HL-60 (cell line): ENCODE results near the gene PTPRC.

ENCODE experiments used
- DNase-seq, 2 experiments: peaks; one replicate each; pipeline ENCODE4 v3.0.0-alpha.2; 2010 to 2020; ENCODE audit warnings: low read depth in 1 of 2, low spot score in 1 of 2
- H3K27ac ChIP-seq: fragments of 250-450 bp; sonication (Bioruptor Pico); replicated peaks from 2 replicates; pipeline ENCODE4 v1.5.1; 2020; ENCODE audit warnings: mild to moderate bottlenecking, moderate library complexity
- H3K27me3 ChIP-seq: fragments of 250-450 bp; sonication (Bioruptor Pico); 2 replicates; pipeline ENCODE4 v1.5.1; 2021; ENCODE audit warnings: mild to moderate bottlenecking, moderate library complexity; ENCODE audit not compliant: insufficient read depth, poor library complexity, severe bottlenecking
- H3K4me3 ChIP-seq: replicated peaks from 2 replicates; pipeline ENCODE4 v1.5.1; 2011; ENCODE audit warnings: mild to moderate bottlenecking, control low read depth, low read length; ENCODE audit not compliant: insufficient read depth
- CTCF ChIP-seq: IDR thresholded peaks from one replicate; pipeline ENCODE4 v1.5.1; 2011; ENCODE audit warnings: low read length, control low read depth, inconsistent platforms; ENCODE audit not compliant: insufficient read depth
- GABPA ChIP-seq: IDR thresholded peaks from 2 replicates; pipeline ENCODE4 v1.6.1; 2012; ENCODE audit warnings: low read depth
- POLR2AphosphoS5 ChIP-seq: IDR thresholded peaks from 2 replicates; pipeline ENCODE4 v1.6.1; 2012; ENCODE audit warnings: low read depth
- SPI1 ChIP-seq: IDR thresholded peaks from 2 replicates; pipeline ENCODE4 v1.6.1; 2012; ENCODE audit warnings: low read depth, mild to moderate bottlenecking, borderline replicate concordance
- TF ChIP-seq, protein P1 (sequence below): IDR thresholded peaks from 2 replicates; pipeline ENCODE4 v1.6.1; 2012; ENCODE audit warnings: low read depth; ENCODE audit not compliant: insufficient replicate concordance

The PTPRC gene

DNA sequence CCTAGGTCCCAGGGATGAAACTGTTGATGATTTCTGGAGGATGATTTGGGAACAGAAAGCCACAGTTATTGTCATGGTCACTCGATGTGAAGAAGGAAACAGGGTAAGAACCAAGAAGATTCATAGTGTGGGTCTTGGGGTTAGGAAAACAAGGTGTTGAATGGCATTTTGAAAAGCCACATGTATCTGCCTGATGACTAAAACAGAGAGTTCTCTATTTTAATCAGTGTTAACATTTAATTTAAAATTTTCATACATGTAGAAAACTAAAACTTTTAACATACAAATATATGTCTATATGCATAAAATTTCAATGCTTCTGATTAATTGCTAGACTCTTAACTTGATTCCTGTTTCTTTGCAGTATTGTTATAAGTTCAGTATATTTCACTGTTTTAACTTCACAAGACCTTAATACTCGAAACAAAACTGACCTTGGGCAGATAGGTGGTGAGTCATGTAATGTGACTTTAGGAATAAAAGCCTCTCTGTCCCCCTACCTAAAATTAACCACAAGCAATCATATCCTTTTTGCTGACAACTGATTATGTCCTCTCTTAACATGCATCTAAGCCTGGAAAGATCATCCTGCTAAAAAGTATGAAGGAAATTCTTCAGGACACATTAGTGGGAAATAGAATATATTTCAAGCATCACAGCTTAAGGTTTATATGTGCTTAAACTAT, 95.6 kb downstream of the PTPRC start:
- Histone ChIP-seq H3K27ac (no peak overlapping the region), H3K4me3 (no peak overlapping the region), H3K27me3 (no peaks in the 10 kb centered on the region)
- TF ChIP-seq CTCF: no peak
- no peak for TF ChIP-seq GABPA
- TF ChIP-seq, protein P1, sequence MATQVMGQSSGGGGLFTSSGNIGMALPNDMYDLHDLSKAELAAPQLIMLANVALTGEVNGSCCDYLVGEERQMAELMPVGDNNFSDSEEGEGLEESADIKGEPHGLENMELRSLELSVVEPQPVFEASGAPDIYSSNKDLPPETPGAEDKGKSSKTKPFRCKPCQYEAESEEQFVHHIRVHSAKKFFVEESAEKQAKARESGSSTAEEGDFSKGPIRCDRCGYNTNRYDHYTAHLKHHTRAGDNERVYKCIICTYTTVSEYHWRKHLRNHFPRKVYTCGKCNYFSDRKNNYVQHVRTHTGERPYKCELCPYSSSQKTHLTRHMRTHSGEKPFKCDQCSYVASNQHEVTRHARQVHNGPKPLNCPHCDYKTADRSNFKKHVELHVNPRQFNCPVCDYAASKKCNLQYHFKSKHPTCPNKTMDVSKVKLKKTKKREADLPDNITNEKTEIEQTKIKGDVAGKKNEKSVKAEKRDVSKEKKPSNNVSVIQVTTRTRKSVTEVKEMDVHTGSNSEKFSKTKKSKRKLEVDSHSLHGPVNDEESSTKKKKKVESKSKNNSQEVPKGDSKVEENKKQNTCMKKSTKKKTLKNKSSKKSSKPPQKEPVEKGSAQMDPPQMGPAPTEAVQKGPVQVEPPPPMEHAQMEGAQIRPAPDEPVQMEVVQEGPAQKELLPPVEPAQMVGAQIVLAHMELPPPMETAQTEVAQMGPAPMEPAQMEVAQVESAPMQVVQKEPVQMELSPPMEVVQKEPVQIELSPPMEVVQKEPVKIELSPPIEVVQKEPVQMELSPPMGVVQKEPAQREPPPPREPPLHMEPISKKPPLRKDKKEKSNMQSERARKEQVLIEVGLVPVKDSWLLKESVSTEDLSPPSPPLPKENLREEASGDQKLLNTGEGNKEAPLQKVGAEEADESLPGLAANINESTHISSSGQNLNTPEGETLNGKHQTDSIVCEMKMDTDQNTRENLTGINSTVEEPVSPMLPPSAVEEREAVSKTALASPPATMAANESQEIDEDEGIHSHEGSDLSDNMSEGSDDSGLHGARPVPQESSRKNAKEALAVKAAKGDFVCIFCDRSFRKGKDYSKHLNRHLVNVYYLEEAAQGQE: no peak
- TF ChIP-seq POLR2AphosphoS5: no peak
- no peak for TF ChIP-seq SPI1
- no peak for DNase-seq

DNA sequence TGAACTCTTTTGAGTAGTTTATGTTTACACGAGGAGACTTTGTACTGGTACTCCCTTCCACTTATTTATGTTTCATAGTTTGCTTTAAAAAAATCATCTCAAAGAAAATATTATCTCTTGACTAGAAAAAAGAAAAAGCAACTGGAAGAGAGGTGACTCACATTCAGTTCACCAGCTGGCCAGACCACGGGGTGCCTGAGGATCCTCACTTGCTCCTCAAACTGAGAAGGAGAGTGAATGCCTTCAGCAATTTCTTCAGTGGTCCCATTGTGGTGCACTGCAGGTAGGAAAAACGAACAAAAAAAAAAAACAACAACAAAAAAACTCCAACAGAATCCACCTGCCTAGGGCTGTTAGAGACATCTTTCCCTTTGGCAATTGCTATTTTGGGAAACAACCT, 102.9 kb downstream of the PTPRC start:
- no peak overlapping the region for H3K27ac ChIP-seq
- no peak overlapping the region for H3K4me3 ChIP-seq
- H3K27me3 ChIP-seq: no peaks in the 10 kb centered on the region
- TF ChIP-seq SPI1 (no peak), GABPA (no peak), POLR2AphosphoS5 (no peak), CTCF (no peak)
- TF ChIP-seq, protein P1: no peak
- DNase-seq: no peak

DNA sequence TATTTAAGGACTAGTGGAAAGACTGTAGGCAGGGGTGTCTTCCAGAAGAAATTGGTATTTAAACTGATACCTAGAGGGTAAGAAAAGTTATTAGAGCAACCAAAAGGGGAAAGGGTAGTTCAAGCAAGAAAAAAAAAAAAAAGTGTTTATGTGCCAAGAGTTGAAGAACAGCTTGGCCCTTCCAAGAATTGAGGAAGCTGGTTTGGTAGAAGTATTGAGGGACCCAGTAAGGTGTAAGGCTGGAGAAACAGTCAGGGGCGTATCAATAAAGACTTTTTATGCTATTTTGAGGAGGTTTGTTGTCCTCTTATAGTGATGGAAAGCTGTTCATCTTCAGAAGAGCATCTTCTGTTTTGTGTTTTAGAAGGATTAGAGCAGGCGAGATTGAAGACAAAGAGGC, 108.3 kb downstream of the PTPRC start:
- TF ChIP-seq POLR2AphosphoS5 (no peak), GABPA (no peak), CTCF (no peak), SPI1 (peak; percentile 29; the same call in 1 of the 2 replicates)
- TF ChIP-seq, protein P1: no peak
- Histone ChIP-seq H3K4me3 (no peak overlapping the region), H3K27ac (no peak overlapping the region), H3K27me3 (no peaks in the 10 kb centered on the region)
- DNase-seq: no peak
